Esophagus muscularis mucosa (tissue), 4 donors: ENCODE data around the gene AMIGO1. TPM values are rescaled to one million over a fixed set of nuclear protein-coding genes. Genes with fewer than 3 reads are reported as not detected.

Experiments
- DNase-seq: peaks from one replicate; pipeline ENCODE4 v3.0.0-alpha.2; 2017; ENCODE audit errors: extremely low spot score
- H3K27ac ChIP-seq, 4 donors: fragments of 200-600 bp; sonication (generic); replicated peaks in 1 of 4; 1 replicate in 3 of 4; 2 replicates in 1 of 4; pipeline ENCODE4 v1.5.1; 2016 to 2019; ENCODE audit warnings: mild to moderate bottlenecking in 1 of 4
- H3K27me3 ChIP-seq, 4 donors: fragments of 200-600 bp; sonication (generic); one replicate each; pipeline versions ENCODE4 v1.5.1 to v1.6.0; 2016 to 2019
- H3K36me3 ChIP-seq, 4 donors: fragments of 200-600 bp; sonication (generic); one replicate each; pipeline ENCODE4 v1.5.1; 2016 to 2019
- H3K4me1 ChIP-seq, 4 donors: fragments of 200-600 bp; sonication (generic); one replicate each; pipeline ENCODE4 v1.5.1; 2016 to 2019
- H3K4me3 ChIP-seq, 4 donors: fragments of 200-600 bp; sonication (generic); 1 replicate in 2 of 4; 2 replicates in 2 of 4; pipeline ENCODE4 v1.5.1; 2016 to 2019; ENCODE audit warnings: mild to moderate bottlenecking in 4 of 4, moderate library complexity in 1 of 4
- H3K9me3 ChIP-seq, 4 donors: fragments of 200-600 bp; sonication (generic); 1 replicate in 3 of 4; 2 replicates in 1 of 4; pipeline ENCODE4 v1.5.1; 2016 to 2019
- EP300 ChIP-seq: sonication (generic); formaldehyde crosslinking; IDR thresholded peaks from one replicate; pipeline ENCODE4 v1.6.1; 2017; ENCODE audit warnings: antibody characterized with exemption
- POLR2A ChIP-seq: fragments of 450-650 bp; IDR thresholded peaks from one replicate; pipeline ENCODE4 v1.6.1; 2017; ENCODE audit warnings: antibody characterized with exemption, moderate library complexity, mild to moderate bottlenecking, low read depth
- POLR2AphosphoS5 ChIP-seq, 2 donors: sonication (generic); formaldehyde crosslinking; IDR thresholded peaks; one replicate each; pipeline ENCODE4 v1.6.1; 2017; ENCODE audit warnings: antibody characterized with exemption in 2 of 2
- WGBS: methylation state at CpG from one replicate; pipeline ENCODE4 v1.1.5; 2018; 5-methylcytosine and 5-hydroxymethylcytosine counted together
- intact Hi-C: fragments of 100-400 bp; cut with DNase I; formaldehyde crosslinking; loops from one replicate; pipeline ENCODE4 v1.15.1; 2023
- total RNA-seq, 4 donors: library from RNA; depleted of rRNA; stranded (reverse); fragments of >200 nt; gene quantifications; one replicate each; pipeline versions ENCODE4 v1.1.0 to v1.2.1, GENCODE V29; 2016
- TF ChIP-seq, protein P1 (sequence below), 3 experiments: fragments of 200-600 bp in 2 of 3; fragments of 450-650 bp in 1 of 3; sonication (generic) in 2 of 3; IDR thresholded peaks; one replicate each; pipeline ENCODE4 v1.5.1; 2017 to 2019; ENCODE audit warnings: antibody characterized with exemption in 3 of 3, mild to moderate bottlenecking in 2 of 3, moderate library complexity in 1 of 3

The AMIGO1 gene
- total RNA-seq, 4 donors from 2014 or later, result 8.4 to 23.7 (median 14.0) TPM

DNA sequence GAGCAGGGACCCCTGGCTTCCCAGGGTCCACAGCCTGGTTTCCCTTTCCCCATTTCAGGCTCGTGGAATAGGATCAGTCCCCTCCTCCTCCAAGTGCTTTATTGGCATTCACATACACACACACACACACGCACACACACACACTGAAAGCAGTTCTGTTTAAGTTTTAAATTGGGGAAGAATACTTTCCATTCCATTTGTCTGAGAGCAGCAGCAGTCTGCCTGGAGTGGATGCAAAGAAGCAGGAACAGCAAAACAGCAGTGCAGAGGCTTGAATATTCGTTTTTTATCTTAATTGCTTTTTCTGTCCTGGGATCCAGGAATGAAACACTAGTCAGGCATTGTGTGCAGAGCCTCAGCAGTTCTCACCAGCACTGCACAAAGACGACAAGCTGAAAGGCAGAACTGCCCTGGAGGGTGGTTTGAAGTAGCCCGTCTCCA is 8.6 kb downstream of the AMIGO1 start:
- peaks cover 5 to 40% (median 29%) of the 10 kb centered on the region in 4 donors for H3K36me3 ChIP-seq

DNA sequence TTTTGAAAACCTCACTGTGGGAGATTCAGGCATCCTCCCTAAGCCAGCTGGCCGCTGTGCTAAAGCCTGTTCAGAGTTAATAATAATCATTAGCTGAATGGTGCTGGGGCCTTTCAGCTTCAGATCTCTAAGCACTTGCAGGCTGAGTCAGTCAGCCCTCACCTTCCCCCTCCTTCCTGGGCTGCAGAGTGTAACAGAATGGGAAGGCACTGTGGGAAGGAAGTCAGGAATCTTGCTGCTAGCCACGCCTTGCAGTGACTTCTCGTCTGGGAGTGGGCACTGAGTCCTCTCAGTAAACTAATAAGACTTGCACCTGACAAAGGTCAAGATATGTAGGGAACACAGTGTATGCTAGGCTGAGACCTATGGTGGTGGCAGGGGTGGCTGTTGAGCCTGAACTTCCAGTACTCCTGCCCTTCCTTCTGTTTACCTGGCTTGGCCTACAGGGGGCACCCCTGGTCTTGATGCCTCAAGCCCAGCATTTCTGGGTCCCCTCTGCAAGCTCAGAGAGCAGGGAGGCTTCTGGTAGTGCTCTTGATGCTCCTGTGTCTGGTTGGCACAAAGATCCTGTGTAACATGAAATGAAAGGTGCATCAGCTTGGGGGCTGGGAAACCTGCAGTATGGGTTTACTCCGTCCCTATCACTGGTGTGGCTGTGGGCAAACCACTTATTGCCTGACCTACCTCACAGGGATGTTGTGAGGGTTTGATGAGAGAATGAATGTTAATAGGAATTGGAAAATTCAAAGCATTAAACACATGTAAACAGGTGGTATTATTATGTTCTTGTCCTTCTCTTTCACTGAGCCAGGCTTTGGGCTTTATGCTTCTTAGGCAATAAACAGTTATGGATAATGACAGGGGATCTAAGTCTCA is 9.6 kb downstream of the AMIGO1 start:
- peaks cover 5 to 44% (median 34%) of the 10 kb centered on the region in 4 donors for H3K36me3 ChIP-seq

More for the DNA sequence above, 8.6 kb downstream of the AMIGO1 start:
- intact Hi-C loops, result no loop called here
- Histone ChIP-seq H3K9me3 (no peaks in the 10 kb centered on the region), H3K27me3 (no peaks in the 10 kb centered on the region), H3K4me3 (no peak overlapping the region), H3K4me1 (peaks cover 8 to 73% (median 59%) of the 10 kb centered on the region in 4 donors), H3K27ac (peak overlapping the region; percentile 51 to 81 (median 66))
- TF ChIP-seq POLR2AphosphoS5 (IDR thresholded peaks at IDR 0.05) (peak in 1 of 2 donors; percentile 30), POLR2A (no peak), EP300 (no peak)
- TF ChIP-seq, protein P1, sequence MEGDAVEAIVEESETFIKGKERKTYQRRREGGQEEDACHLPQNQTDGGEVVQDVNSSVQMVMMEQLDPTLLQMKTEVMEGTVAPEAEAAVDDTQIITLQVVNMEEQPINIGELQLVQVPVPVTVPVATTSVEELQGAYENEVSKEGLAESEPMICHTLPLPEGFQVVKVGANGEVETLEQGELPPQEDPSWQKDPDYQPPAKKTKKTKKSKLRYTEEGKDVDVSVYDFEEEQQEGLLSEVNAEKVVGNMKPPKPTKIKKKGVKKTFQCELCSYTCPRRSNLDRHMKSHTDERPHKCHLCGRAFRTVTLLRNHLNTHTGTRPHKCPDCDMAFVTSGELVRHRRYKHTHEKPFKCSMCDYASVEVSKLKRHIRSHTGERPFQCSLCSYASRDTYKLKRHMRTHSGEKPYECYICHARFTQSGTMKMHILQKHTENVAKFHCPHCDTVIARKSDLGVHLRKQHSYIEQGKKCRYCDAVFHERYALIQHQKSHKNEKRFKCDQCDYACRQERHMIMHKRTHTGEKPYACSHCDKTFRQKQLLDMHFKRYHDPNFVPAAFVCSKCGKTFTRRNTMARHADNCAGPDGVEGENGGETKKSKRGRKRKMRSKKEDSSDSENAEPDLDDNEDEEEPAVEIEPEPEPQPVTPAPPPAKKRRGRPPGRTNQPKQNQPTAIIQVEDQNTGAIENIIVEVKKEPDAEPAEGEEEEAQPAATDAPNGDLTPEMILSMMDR (IDR thresholded peaks at IDR 0.05), result no peak
- 27% methylated on average over 4 of the region's 5 CpGs for WGBS
- DNase-seq, result no peak

DNA sequence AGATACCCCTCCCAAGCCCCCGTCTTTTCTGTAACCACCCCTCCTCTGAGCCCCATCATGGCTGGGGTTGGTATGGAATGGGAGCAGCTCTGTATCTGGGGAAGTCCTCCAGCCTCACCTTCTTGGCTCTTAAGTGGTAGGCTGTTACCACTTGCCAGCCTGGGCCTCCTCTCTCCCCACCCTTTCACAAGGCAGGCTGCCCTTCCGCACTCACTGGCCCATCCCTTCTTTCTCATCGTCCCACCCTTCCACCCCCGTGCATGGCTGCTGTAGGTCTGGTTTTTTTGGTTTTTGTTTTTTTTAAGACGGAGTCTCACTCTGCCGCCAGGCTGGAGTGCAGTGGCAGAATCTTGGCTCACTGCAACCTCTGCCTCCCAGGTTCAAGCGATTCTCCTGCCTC is 10.4 kb downstream of the AMIGO1 start:
- no peak for DNase-seq
- Histone ChIP-seq H3K27ac (peak overlapping the region; percentile 51 to 81 (median 66)), H3K36me3 (peaks cover 5 to 44% (median 34%) of the 10 kb centered on the region in 4 donors), H3K4me1 (peaks cover 18 to 85% (median 70%) of the 10 kb centered on the region in 4 donors), H3K27me3 (no peaks in the 10 kb centered on the region), H3K4me3 (no peak overlapping the region), H3K9me3 (no peaks in the 10 kb centered on the region)
- intact Hi-C loops, result no loop called here
- TF ChIP-seq POLR2A (no peak), POLR2AphosphoS5 (IDR thresholded peaks at IDR 0.05) (no peak), EP300 (no peak)
- TF ChIP-seq, protein P1 (IDR thresholded peaks at IDR 0.05), result no peak
- WGBS, result 68% methylated on average over 7 of the region's 7 CpGs

More for the DNA sequence above, 9.6 kb downstream of the AMIGO1 start:
- no peaks in the 10 kb centered on the region for H3K9me3 ChIP-seq
- H3K27ac ChIP-seq, result peak overlapping the region; percentile 51 to 81 (median 66)
- 55% methylated on average over 4 of the region's 4 CpGs for WGBS
- peaks cover 13 to 81% (median 68%) of the 10 kb centered on the region in 4 donors for H3K4me1 ChIP-seq
- no peak for DNase-seq
- TF ChIP-seq, protein P1 (IDR thresholded peaks at IDR 0.05), result peak; percentile 22 to 47 (median 36)
- TF ChIP-seq EP300 (no peak), POLR2AphosphoS5 (IDR thresholded peaks at IDR 0.05) (no peak), POLR2A (no peak)
- H3K27me3 ChIP-seq, result no peaks in the 10 kb centered on the region
- intact Hi-C loops, result no loop called here
- H3K4me3 ChIP-seq, result no peak overlapping the region

DNA sequence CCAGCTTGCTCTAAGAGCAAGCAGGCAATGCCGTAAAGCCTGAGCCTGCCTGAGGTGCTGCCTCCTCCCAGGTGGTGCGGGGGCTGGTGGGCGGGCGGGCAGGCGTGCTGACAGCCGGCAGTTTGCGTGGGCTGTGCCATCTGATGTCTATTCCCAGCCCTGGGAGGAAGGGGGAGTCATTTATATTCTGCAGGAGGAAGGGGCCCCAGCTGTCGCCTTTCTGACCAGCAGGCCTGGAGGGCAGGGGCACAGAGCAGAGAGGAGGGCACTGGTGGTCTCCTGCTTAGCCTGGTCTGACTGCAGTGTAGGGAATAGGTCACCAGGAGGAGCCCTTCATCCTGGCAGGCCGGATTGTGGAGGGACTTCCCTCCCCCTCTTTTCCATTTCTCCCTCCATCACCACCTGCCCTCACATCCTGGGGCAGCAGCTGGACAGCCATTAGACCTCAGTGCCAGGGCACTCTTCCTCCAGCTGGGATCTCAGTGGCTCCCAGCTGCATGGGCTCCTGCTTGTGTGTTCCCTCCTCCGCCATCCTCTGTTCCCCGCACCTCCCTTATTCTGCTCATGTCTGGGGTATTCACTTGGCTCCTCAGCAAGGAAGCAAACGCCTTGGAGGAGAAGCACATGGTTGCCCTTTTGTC is 11.2 kb downstream of the AMIGO1 start:
- 68% methylated on average over 9 of the region's 12 CpGs for WGBS
- peaks cover 22 to 86% (median 74%) of the 10 kb centered on the region in 4 donors for H3K4me1 ChIP-seq
- H3K27me3 ChIP-seq, result no peaks in the 10 kb centered on the region
- no peak overlapping the region for H3K4me3 ChIP-seq
- H3K27ac ChIP-seq, result no peak overlapping the region
- DNase-seq, result no peak
- H3K9me3 ChIP-seq, result no peaks in the 10 kb centered on the region
- peaks cover 5 to 44% (median 34%) of the 10 kb centered on the region in 4 donors for H3K36me3 ChIP-seq
- TF ChIP-seq, protein P1 (IDR thresholded peaks at IDR 0.05), result peak; percentile 54 to 65 (median 54)
- no peak for TF ChIP-seq POLR2AphosphoS5 (IDR thresholded peaks at IDR 0.05)
- intact Hi-C loops, result no loop called here
